Islet of Langerhans (tissue), 1 donor: ENCODE results near the gene CD86.

ENCODE experiments used
- FAIRE-seq: peaks from one replicate; lab custom pipeline; 2011; peaks lifted over from hg19 to GRCh38; lab: Jason Lieb, UNC

The CD86 gene

DNA sequence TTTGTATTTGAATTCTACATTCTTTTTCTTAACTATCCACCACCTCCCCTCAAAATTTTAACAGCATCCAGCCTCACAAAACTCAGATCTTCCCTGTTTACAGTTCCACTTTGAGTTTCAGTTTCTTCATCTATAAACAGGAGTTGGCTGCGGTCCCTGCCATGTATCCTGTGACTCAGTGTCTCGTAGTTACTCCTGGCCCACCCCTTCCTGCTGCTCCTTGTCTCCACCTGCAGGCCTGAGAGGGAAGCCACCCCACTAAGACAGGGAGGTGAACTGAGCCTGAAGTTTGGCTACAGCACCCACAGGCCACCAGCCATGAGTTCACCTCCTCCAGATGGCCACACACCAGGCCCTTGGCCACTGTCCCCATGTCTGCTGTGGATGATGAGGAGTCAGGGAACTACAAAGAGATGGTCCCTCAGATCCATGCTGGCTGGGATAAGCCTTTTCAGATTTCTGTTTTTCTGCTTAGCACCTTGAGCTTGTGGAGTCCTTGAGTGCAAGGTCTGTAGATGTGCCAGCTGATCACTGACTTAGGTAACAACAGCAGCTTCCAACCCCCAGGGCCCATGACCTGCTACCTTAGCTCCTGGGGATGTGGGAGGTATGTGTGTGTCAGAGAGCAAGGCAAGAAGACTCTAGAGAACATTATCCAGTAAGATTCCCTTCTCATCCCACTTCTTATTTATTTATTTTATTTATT is 37.5 kb downstream of the CD86 start:
- FAIRE-seq, result no peak

GRCh38 chr3:122094125-122094524 is 39.0 kb downstream of the CD86 start:
- FAIRE-seq, result no peak

DNA sequence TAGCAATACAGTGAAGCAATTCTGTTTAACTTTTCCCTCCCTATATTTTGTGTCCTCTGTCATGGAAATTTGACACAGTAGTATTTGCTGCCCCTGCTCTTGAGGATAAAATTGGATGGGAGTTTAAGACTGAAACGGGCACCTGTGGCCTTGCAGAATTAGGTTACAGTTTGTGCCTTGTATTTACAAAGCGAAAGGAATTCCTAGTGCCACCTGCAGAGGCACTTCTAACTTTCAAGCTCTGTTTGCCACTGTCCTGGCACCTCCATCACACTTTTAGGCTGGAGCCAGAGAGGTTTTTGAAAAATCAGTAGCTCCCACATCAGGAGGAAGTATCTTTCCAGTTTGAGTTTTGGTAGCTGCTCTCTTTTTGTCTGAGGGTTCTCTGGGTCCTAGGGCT is 39.5 kb downstream of the CD86 start:
- no peak for FAIRE-seq

- FAIRE-seq, result no peak
Observed at GRCh38 chr3:122097141-122097540, 42.0 kb downstream of the CD86 start.

- no peak for FAIRE-seq
Observed at GRCh38 chr3:122098611-122099010, 43.4 kb downstream of the CD86 start.

DNA sequence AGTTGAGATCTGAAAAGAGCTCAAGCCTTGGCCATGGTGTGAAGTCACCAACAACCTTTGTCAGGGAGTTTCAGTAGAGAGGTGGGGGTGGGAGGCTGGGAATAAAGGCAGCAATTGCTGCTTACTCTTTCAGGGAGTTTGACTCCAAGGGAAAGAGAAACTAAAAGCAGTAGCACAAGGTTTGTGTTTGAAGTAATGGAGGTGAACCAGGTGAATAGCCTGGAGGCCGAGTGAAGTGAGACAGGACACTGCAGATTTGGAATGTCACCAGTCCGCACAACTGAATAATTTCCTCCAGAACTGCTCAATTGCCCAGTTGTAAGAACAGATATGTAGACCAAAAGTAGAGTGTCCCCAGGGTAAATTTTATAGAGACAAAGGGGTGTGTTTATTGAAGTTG is 44.1 kb downstream of the CD86 start:
- no peak for FAIRE-seq

DNA sequence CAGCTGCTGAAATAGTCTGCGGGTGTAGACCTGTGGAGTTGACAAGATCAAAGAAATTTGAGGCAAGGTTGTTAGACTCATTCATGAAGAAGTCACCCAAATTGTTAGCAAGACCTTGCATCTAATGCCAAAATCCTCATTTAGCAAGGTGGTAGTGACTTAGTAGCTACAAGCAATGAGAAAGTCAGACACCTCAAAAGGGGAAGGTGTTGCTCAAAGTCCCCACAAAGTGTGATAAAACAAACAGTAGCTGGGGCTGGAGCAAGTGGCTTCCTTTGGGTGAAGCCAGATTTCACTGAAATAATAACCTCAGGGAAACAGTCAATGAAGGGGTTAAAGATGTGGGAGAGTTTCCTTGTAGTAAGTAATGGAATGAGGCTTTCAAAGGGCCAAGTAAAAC is 44.9 kb downstream of the CD86 start:
- FAIRE-seq, result no peak

DNA sequence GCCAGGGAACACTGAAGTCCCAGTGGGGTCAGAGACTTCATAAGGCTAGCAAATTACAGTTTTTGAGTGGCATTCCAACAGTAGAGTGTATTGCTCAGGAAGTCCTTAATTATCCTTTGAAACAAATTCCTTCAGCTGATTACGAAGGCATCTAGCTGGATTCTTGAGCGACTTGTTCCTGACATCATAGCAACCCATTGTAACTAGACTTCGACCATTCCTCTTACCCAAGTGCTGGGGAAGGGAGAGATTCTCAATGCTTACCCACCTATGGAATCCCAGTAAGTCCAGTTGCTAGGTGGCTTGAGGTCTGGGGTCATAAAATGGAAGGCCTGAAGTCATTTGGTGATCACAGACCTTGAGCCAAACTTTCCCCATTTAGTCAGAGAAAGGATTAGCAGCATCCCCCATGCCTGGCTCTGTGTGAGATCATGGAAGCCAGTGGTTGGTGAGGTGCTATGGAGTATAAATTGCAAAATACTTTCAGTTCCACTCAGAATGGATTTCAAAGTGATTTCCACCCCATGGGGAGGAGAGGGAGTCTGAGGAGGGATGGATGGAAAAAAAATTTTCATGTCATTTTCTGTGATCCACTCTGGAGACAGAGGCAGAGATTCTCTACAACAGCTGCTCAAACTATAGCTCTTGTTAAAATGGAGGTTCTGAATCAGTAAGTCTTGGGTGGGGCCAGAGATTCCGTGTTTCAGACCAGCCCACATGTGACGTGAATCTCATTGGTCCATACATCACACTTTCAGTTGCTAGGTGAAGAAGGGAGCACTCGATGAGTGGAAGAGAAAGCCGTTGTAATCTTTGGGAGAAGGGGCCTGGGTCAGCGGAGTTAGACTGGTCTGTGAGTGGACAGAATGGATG is 45.7 kb downstream of the CD86 start:
- FAIRE-seq, result no peak

- FAIRE-seq, result peak; percentile 95
Observed at GRCh38 chr3:122101646-122102045, 46.5 kb downstream of the CD86 start.

DNA sequence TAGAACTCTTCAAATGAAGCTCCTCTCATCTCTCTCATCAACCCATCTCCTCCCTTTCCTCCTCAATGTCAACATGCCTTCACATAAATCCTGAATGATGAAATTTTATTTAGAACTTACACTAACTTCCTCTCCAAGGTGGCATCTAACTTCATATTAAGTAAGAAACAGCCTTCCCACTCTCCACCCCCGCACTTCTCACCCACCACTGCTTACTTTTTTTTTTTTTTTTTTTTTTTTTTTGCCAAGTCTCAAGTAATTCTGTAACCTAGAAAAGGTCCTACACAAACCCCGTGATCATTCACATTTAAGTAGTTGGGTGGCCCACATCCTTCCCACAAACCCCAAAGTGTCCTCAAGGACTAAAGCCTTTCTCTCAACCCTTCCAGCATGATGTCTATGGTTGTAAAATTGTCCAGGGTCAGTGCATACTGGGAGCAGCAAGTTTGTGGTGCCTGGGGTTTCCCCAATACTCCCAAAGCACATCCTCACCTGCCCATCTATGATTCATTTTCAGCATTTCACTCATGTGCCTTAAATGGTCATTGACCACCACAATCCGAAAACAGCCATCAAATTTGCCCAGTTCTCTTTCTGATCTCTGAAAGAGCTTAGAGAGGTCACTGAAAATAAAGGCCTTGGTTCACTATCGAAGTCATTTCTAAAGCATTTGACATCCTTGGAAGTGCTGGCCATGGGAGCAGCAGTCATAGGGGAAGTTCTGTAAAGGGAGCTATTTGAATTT is 47.2 kb downstream of the CD86 start:
- FAIRE-seq, result no peak

- no peak for FAIRE-seq
Observed at GRCh38 chr3:122103821-122104514, 48.8 kb downstream of the CD86 start.

DNA sequence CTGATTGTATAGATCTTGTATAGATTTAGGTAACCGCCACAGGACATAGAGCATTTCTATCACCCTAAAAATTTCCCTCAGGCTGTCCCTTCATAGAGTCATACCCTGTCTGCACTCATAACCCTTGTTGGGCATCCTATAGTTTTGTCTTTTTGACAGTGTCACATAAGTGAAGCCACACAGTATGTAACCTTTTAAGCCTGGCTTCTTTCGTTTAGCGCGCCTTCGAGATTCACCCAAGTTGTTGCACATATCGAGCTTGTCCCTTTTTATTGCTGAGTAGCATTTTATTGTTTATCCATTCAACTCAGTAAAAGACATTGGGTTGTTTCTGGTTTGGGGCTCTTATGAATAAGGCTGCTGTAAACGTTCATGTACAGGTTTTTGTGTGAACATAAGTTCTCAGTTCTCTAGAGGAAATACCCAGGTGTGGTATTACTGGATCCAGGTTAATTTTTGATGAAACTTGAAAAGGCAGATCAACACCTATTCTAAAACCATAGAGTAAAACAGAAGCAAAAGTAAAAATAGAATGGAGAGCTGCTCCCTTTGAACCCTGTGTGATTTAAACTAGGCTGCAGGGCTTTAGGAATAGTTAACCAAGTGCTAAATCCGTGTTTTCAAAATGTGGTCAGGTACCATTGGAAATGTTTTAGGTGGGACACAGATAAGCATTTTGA is 49.5 kb downstream of the CD86 start:
- FAIRE-seq, result no peak

DNA sequence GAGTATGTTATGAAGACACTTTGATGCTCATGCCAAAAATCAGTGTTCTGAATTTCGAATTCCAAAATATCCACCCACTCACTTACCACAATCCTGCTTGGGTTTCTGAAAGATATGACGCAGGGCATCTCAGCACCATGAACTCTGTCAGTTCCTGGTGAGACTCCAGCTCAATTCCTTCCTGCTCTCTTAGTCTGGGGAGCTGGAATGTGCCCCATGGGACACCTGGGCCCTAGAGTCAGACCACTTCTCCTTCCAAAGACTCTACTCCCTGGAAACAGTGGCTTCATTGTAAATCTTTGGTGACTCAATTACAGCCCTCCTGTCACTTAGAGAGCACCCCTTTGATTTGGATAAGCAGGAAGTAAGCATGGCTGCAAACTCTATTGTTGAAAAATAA is 50.5 kb downstream of the CD86 start:
- FAIRE-seq, result no peak

- no peak for FAIRE-seq
Observed at GRCh38 chr3:122107171-122107570, 52.0 kb downstream of the CD86 start.

- no peak for FAIRE-seq
Observed at GRCh38 chr3:122111974-122112373, 56.8 kb downstream of the CD86 start.

DNA sequence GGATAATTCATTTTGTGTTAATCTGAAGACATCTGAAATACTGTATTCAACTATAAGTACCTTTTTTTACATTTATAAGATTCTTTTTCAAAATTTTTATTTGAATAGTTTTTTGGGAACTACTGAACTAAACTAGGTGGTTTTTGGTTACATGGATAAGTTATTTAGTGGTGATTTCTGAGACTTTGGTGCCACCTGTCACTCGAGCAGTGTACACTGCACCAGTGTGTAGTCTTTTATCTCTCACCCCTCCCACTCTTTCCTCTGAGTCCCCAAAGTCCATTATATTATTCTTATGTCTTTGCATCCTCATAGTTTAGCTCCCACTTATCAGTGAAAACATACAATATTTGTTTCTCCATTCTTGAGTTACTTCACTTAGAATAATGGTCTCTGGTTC is 57.6 kb downstream of the CD86 start:
- no peak for FAIRE-seq

DNA sequence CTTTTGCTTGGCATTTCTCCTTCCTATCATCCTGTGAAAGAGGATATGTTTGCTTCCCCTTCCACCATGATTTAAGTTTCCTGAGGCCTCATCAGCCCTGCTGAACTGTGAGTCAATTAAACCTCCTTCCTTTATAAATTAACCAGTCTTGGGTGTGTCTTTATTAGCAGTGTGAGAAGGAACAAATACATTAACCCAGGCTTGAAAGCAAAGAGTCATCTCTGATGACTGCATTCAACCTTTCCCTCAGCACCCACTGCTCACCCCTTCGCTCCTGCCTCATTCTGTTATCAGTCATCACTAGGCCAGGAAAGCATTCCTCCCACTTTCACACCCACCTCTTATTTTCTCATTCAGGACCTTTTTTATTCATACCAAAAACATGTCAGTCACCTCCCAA is 68.7 kb downstream of the CD86 start:
- no peak for FAIRE-seq

DNA sequence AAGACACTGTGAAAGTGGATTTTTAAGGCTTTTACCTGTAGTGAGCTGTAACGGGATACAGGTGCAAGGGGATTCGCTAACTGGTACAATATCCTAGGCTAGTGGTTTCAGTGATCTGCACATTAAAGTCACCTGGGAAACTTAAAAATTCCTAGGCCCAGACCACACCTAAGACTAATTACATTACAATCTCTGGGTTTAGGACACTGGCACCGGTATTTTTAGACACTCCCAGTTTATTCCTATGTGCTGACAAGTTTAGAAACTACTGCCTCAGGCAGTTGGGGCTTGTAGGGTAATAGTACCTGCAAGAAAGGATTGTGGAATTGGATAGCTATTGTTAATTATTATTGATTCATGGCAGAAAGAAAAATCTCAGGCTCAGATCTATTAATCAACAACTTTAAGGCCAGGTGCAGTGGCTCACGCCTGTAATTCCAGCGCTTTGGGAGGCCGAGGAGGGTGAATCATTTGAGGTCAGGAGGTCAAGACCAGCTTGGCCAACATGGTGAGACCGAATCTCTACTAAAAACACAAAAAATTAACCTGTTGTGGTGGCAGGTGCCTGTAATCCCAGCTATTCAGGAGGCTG is 77.9 kb downstream of the CD86 start:
- no peak for FAIRE-seq

DNA sequence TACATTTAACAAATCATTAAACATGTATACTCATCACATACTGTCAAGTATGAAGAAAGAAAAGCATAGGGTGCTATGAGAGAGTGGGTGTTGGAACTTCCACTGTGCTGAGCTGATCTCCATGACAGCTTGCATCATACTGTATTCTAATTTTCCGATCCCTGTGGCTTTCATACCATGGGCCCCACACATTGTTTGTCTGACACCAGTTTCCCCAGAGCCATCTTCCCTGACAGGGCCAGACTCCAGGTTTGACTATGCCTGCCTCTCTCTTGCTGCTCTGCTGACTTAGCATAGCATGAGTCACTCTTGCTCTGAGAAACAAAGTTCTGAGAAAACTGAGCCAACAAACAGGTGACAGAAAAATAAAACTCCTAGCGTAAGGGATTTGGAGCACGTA is 91.3 kb downstream of the CD86 start:
- no peak for FAIRE-seq

GRCh38 chr3:122148941-122149627 is 93.9 kb downstream of the CD86 start:
- no peak for FAIRE-seq

DNA sequence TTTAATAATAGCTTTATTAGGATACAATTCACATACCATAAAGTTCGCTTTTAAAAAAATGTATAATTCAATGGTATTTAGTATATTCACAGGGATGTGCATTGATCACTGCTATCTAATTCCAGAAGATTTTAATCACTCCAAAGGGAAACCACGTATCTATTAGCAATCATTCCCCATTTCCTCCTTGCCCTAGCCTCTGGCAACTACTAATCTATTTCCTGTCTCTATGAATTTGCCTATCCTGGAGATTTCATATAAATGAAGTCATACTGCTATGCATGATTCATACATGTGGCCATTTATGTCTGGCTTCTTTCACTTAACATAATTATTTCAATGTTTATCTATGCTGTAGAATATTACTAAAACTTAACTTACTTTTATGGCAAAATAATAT is 96.3 kb downstream of the CD86 start:
- no peak for FAIRE-seq
